ENCODE measurements around the gene FAM193B. TPM values are rescaled to one million over a fixed set of nuclear protein-coding genes. Genes with fewer than 3 reads are reported as not detected.

FAM193B gene
- total RNA-seq, 1 experiment from 2014 or later, result 41.1 TPM

- intact Hi-C loops (cut with micrococcal nuclease), result no loop called here
- peaks cover 11% of the 10 kb centered on the region for H3K4me1 ChIP-seq (ENCODE audit: insufficient read depth, low read length)
- H3K9me2 ChIP-seq (replicated peaks; ENCODE audit: low read length), result no peaks in the 10 kb centered on the region
- BruUV-seq (replicated peaks), result no TSS peak
- H3F3A ChIP-seq (ENCODE audit: low read length, unreplicated experiment), result no peaks in the 10 kb centered on the region
- DNase-seq (no peak), ATAC-seq (no peak)
- H3K4me2 ChIP-seq (ENCODE audit: low read length), result no peak overlapping the region
- H4K20me1 ChIP-seq (ENCODE audit: low read length), result no peaks in the 10 kb centered on the region
- H3K79me2 ChIP-seq (ENCODE audit: low read length), result no peaks in the 10 kb centered on the region
- no peak overlapping the region for H2AFZ ChIP-seq (ENCODE audit: low read length)
- H3K9ac ChIP-seq (ENCODE audit: low read length), result no peak overlapping the region
- CTCF ChIA-PET, result no interaction called here
- POLR2A ChIA-PET (ENCODE audit: unreplicated experiment), result no interaction called here
- no peaks in the 10 kb centered on the region for H3K9me3 ChIP-seq (ENCODE audit: low read length)
- peaks cover 20% of the 10 kb centered on the region; the same call in 1 of the 2 replicates for H3K36me3 ChIP-seq (ENCODE audit: low read depth, low read length)
- peak overlapping the region; percentile 68; the same call in 1 of the 2 replicates for H3K27ac ChIP-seq (ENCODE audit: low read length)
- H3K4me3 ChIP-seq (ENCODE audit: low read length), result no peak overlapping the region
- no peak for TF ChIP-seq CTCF (conservative IDR thresholded peaks at IDR 0.05; ENCODE audit: low read depth, low read length)
- TF ChIP-seq EZH2phosphoT487 (IDR thresholded peaks at IDR 0.05; ENCODE audit: borderline replicate concordance, low read length), result no peak
- no peak for TF ChIP-seq EZH2 (IDR thresholded peaks at IDR 0.05; ENCODE audit: low read length, unreplicated experiment)
- no peaks in the 10 kb centered on the region for H3K27me3 ChIP-seq (ENCODE audit: low read length)
Observed at GRCh38 chr5:177530638-177531037, 23.7 kb downstream of the FAM193B start.

GRCh38 chr5:177529247-177530203, 24.8 kb downstream of the FAM193B start:
- intact Hi-C loops (cut with micrococcal nuclease), result no loop called here
- Histone ChIP-seq H2AFZ (ENCODE audit: low read length) (no peak overlapping the region), H3K9me3 (ENCODE audit: low read length) (no peaks in the 10 kb centered on the region), H3K79me2 (ENCODE audit: low read length) (no peaks in the 10 kb centered on the region), H4K20me1 (ENCODE audit: low read length) (no peaks in the 10 kb centered on the region), H3K9me2 (replicated peaks; ENCODE audit: low read length) (no peaks in the 10 kb centered on the region), H3F3A (ENCODE audit: low read length, unreplicated experiment) (no peaks in the 10 kb centered on the region), H3K36me3 (ENCODE audit: low read depth, low read length) (peaks cover 14% of the 10 kb centered on the region; the same call in 1 of the 2 replicates), H3K9ac (ENCODE audit: low read length) (no peak overlapping the region), H3K4me3 (ENCODE audit: low read length) (no peak overlapping the region), H3K27ac (ENCODE audit: low read length) (no peak overlapping the region), H3K27me3 (ENCODE audit: low read length) (no peaks in the 10 kb centered on the region), H3K4me2 (ENCODE audit: low read length) (no peak overlapping the region), H3K4me1 (ENCODE audit: insufficient read depth, low read length) (peaks cover 11% of the 10 kb centered on the region)
- BruUV-seq (replicated peaks), result no TSS peak
- POLR2A ChIA-PET (ENCODE audit: unreplicated experiment), result no interaction called here
- ATAC-seq (no peak), DNase-seq (no peak)
- TF ChIP-seq EZH2phosphoT487 (IDR thresholded peaks at IDR 0.05; ENCODE audit: borderline replicate concordance, low read length), result no peak
- TF ChIP-seq CTCF (conservative IDR thresholded peaks at IDR 0.05; ENCODE audit: low read depth, low read length), result no peak
- TF ChIP-seq EZH2 (IDR thresholded peaks at IDR 0.05; ENCODE audit: low read length, unreplicated experiment), result no peak
- CTCF ChIA-PET, result no interaction called here

- Histone ChIP-seq H3K9me3 (ENCODE audit: low read length) (no peaks in the 10 kb centered on the region), H3K9ac (ENCODE audit: low read length) (no peak overlapping the region), H3K9me2 (replicated peaks; ENCODE audit: low read length) (no peaks in the 10 kb centered on the region), H3K27me3 (ENCODE audit: low read length) (no peaks in the 10 kb centered on the region), H3K27ac (ENCODE audit: low read length) (no peak overlapping the region), H3F3A (ENCODE audit: low read length, unreplicated experiment) (no peaks in the 10 kb centered on the region), H3K4me2 (ENCODE audit: low read length) (no peak overlapping the region), H3K79me2 (ENCODE audit: low read length) (no peaks in the 10 kb centered on the region), H3K36me3 (ENCODE audit: low read depth, low read length) (peaks cover 10% of the 10 kb centered on the region; the same call in 1 of the 2 replicates), H3K4me1 (ENCODE audit: insufficient read depth, low read length) (peaks cover 11% of the 10 kb centered on the region), H4K20me1 (ENCODE audit: low read length) (no peaks in the 10 kb centered on the region), H2AFZ (ENCODE audit: low read length) (no peak overlapping the region), H3K4me3 (ENCODE audit: low read length) (no peak overlapping the region)
- ChIA-PET POLR2A (ENCODE audit: unreplicated experiment) (interaction anchor here (0.6 kb wide), 1 partner anchor 70 kb away, joined by 4 read pairs; no protein-coding TSS in a partner anchor), CTCF (no interaction called here)
- DNase-seq (no peak), ATAC-seq (no peak)
- BruUV-seq (replicated peaks), result no TSS peak
- no peak for TF ChIP-seq EZH2phosphoT487 (IDR thresholded peaks at IDR 0.05; ENCODE audit: borderline replicate concordance, low read length)
- no peak for TF ChIP-seq EZH2 (IDR thresholded peaks at IDR 0.05; ENCODE audit: low read length, unreplicated experiment)
- TF ChIP-seq CTCF (conservative IDR thresholded peaks at IDR 0.05; ENCODE audit: low read depth, low read length), result no peak
- intact Hi-C loops (cut with micrococcal nuclease), result no loop called here
Observed at GRCh38 chr5:177528631-177529030, 25.7 kb downstream of the FAM193B start.

All from PC-3 (cell line).